HEK293 (cell line): Measurements from ENCODE around the gene SMC5.

ENCODE experiments used
- FEZF1 ChIP-seq: fragments of 450-650 bp; formaldehyde crosslinking; IDR thresholded peaks from 2 replicates; pipeline ENCODE4 v1.5.1; 2016; ENCODE audit warnings: missing biosample characterization, missing genetic modification characterization
- GLIS1 ChIP-seq: fragments of 450-650 bp; formaldehyde crosslinking; IDR thresholded peaks from 2 replicates; pipeline ENCODE4 v1.5.1; 2016; ENCODE audit warnings: missing biosample characterization, missing genetic modification characterization
- OVOL3 ChIP-seq: fragments of 450-650 bp; formaldehyde crosslinking; IDR thresholded peaks from 2 replicates; pipeline ENCODE4 v1.5.1; 2016; ENCODE audit warnings: missing biosample characterization, missing genetic modification characterization
- PRDM4 ChIP-seq: fragments of 450-650 bp; formaldehyde crosslinking; IDR thresholded peaks from 2 replicates; pipeline ENCODE4 v1.5.1; 2017; ENCODE audit warnings: missing biosample characterization, missing genetic modification characterization
- SP2 ChIP-seq: fragments of 450-650 bp; formaldehyde crosslinking; IDR thresholded peaks from 2 replicates; pipeline ENCODE4 v1.5.1; 2016; ENCODE audit warnings: missing biosample characterization, missing genetic modification characterization
- ZBTB11 ChIP-seq: fragments of 450-650 bp; formaldehyde crosslinking; conservative IDR thresholded peaks from 2 replicates; pipeline ENCODE4 v1.5.1; 2016; ENCODE audit warnings: low read depth, missing biosample characterization, missing genetic modification characterization
- ZFP3 ChIP-seq: fragments of 450-650 bp; formaldehyde crosslinking; IDR thresholded peaks from 2 replicates; pipeline ENCODE4 v1.5.1; 2016; ENCODE audit warnings: low read depth, missing biosample characterization, missing genetic modification characterization
- ZFP69B ChIP-seq: fragments of 450-650 bp; formaldehyde crosslinking; IDR thresholded peaks from 2 replicates; pipeline ENCODE4 v1.5.1; 2016; ENCODE audit warnings: missing biosample characterization, missing genetic modification characterization
- ZNF114 ChIP-seq: fragments of 450-650 bp; formaldehyde crosslinking; IDR thresholded peaks from 2 replicates; pipeline ENCODE4 v1.5.0; 2017; ENCODE audit warnings: missing biosample characterization, missing genetic modification characterization
- ZNF133 ChIP-seq: fragments of 450-650 bp; formaldehyde crosslinking; IDR thresholded peaks from 2 replicates; pipeline ENCODE4 v1.5.1; 2016; ENCODE audit warnings: missing biosample characterization, missing genetic modification characterization
- ZNF146 ChIP-seq: fragments of 450-650 bp; formaldehyde crosslinking; IDR thresholded peaks from 2 replicates; pipeline ENCODE4 v1.5.1; 2016; ENCODE audit warnings: missing biosample characterization, missing genetic modification characterization
- ZNF169 ChIP-seq: fragments of 450-650 bp; formaldehyde crosslinking; IDR thresholded peaks from 2 replicates; pipeline ENCODE4 v1.5.1; 2016; ENCODE audit warnings: missing biosample characterization, missing genetic modification characterization
- ZNF174 ChIP-seq: fragments of 450-650 bp; formaldehyde crosslinking; IDR thresholded peaks from 2 replicates; pipeline ENCODE4 v1.5.0; 2017; ENCODE audit warnings: missing biosample characterization, mild to moderate bottlenecking, missing genetic modification characterization
- ZNF175 ChIP-seq: fragments of 450-650 bp; formaldehyde crosslinking; IDR thresholded peaks from 2 replicates; pipeline ENCODE4 v1.5.1; 2016; ENCODE audit warnings: missing biosample characterization, missing genetic modification characterization
- ZNF184 ChIP-seq: fragments of 450-650 bp; IDR thresholded peaks from 2 replicates; pipeline ENCODE4 v1.5.1; 2018; ENCODE audit warnings: missing biosample characterization, mild to moderate bottlenecking, missing genetic modification characterization
- ZNF211 ChIP-seq: fragments of 450-650 bp; formaldehyde crosslinking; IDR thresholded peaks from 2 replicates; pipeline ENCODE4 v1.5.1; 2016; ENCODE audit warnings: low read depth, missing biosample characterization, missing genetic modification characterization
- ZNF214 ChIP-seq: fragments of 450-650 bp; formaldehyde crosslinking; IDR thresholded peaks from 2 replicates; pipeline ENCODE4 v1.5.1; 2017; ENCODE audit warnings: missing biosample characterization, mild to moderate bottlenecking, missing genetic modification characterization, borderline replicate concordance
- ZNF248 ChIP-seq: fragments of 450-650 bp; formaldehyde crosslinking; IDR thresholded peaks from 2 replicates; pipeline ENCODE4 v1.5.1; 2017; ENCODE audit warnings: missing biosample characterization, missing genetic modification characterization
- ZNF280D ChIP-seq: fragments of 450-650 bp; formaldehyde crosslinking; IDR thresholded peaks from 2 replicates; pipeline ENCODE4 v1.5.1; 2016; ENCODE audit warnings: missing biosample characterization, missing genetic modification characterization
- ZNF341 ChIP-seq: fragments of 450-650 bp; formaldehyde crosslinking; IDR thresholded peaks from 2 replicates; pipeline ENCODE4; 2016; ENCODE audit warnings: low read depth, missing biosample characterization, missing genetic modification characterization
- ZNF488 ChIP-seq: fragments of 450-650 bp; formaldehyde crosslinking; IDR thresholded peaks from 2 replicates; pipeline ENCODE4 v1.5.1; 2016; ENCODE audit warnings: missing biosample characterization, missing genetic modification characterization
- ZNF501 ChIP-seq: fragments of 450-650 bp; formaldehyde crosslinking; IDR thresholded peaks from 2 replicates; pipeline ENCODE4 v1.5.1; 2016; ENCODE audit warnings: missing biosample characterization, missing genetic modification characterization
- ZNF521 ChIP-seq: fragments of 450-650 bp; formaldehyde crosslinking; IDR thresholded peaks from 2 replicates; pipeline ENCODE4 v1.5.1; 2017; ENCODE audit warnings: missing biosample characterization, mild to moderate bottlenecking, missing genetic modification characterization
- ZNF561 ChIP-seq: fragments of 450-650 bp; IDR thresholded peaks from 2 replicates; pipeline ENCODE4 v1.5.1; 2018; ENCODE audit warnings: missing biosample characterization, missing genetic modification characterization, borderline replicate concordance
- ZNF585B ChIP-seq: fragments of 450-650 bp; formaldehyde crosslinking; IDR thresholded peaks from 2 replicates; pipeline ENCODE4 v1.5.1; 2016; ENCODE audit warnings: missing biosample characterization, missing genetic modification characterization
- ZNF677 ChIP-seq: fragments of 450-650 bp; IDR thresholded peaks from 2 replicates; pipeline ENCODE4 v1.5.0; 2018; ENCODE audit warnings: missing biosample characterization, mild to moderate bottlenecking, missing genetic modification characterization, moderate library complexity
- ZNF692 ChIP-seq: fragments of 450-650 bp; formaldehyde crosslinking; IDR thresholded peaks from 2 replicates; pipeline ENCODE4 v1.5.1; 2016; ENCODE audit warnings: missing biosample characterization, missing genetic modification characterization
- ZNF701 ChIP-seq: fragments of 450-650 bp; formaldehyde crosslinking; IDR thresholded peaks from 2 replicates; pipeline ENCODE4 v1.5.1; 2016; ENCODE audit warnings: missing biosample characterization, missing genetic modification characterization
- ZNF768 ChIP-seq: fragments of 450-650 bp; formaldehyde crosslinking; IDR thresholded peaks from 2 replicates; pipeline ENCODE4 v1.5.1; 2018; ENCODE audit warnings: missing biosample characterization, mild to moderate bottlenecking, missing genetic modification characterization
- ZNF792 ChIP-seq: fragments of 450-650 bp; formaldehyde crosslinking; IDR thresholded peaks from 2 replicates; pipeline ENCODE4 v1.5.1; 2016; ENCODE audit warnings: missing biosample characterization, missing genetic modification characterization

SMC5 gene

GRCh38 chr9:70258692-70259511, at the start of gene SMC5 (continued):
- TF ChIP-seq ZBTB11 (tag by site-specific recombination) (peak; percentile 92), PRDM4 (tag by site-specific recombination) (no peak), ZNF133 (no peak), ZNF169 (tag by site-specific recombination) (no peak), ZNF692 (peak; percentile 55; the same call in 1 of the 2 replicates), ZNF174 (tag by site-specific recombination) (no peak), ZNF768 (no peak), ZNF184 (tag by site-specific recombination) (no peak), OVOL3 (no peak), ZNF280D (tag by site-specific recombination) (no peak), ZNF114 (tag by site-specific recombination) (no peak), ZNF521 (no peak), ZFP3 (no peak), ZNF585B (tag by site-specific recombination) (no peak), ZNF341 (tag by site-specific recombination) (no peak), ZNF146 (tag by site-specific recombination) (no peak), ZNF701 (tag by site-specific recombination) (no peak), ZNF248 (no peak), ZNF561 (tag by site-specific recombination) (0 out of 2 replicates have a peak, but pooled peaks have one; percentile 20), ZNF677 (tag by site-specific recombination) (no peak), ZFP69B (tag by site-specific recombination) (no peak), ZNF211 (tag by site-specific recombination) (no peak), SP2 (tag by site-specific recombination) (peak; percentile 26; the same call in 1 of the 2 replicates), ZNF792 (no peak), GLIS1 (tag by site-specific recombination) (no peak), ZNF488 (no peak), ZNF175 (tag by site-specific recombination) (no peak), FEZF1 (tag by site-specific recombination) (no peak), ZNF501 (tag by site-specific recombination) (peak; percentile 70; the same call in 1 of the 2 replicates), ZNF214 (no peak)
